ENCODE data around the gene SLC35F1. TPM values are rescaled to one million over a fixed set of nuclear protein-coding genes. Genes with fewer than 3 reads are reported as not detected.

Gene SLC35F1
- total RNA-seq, 1 donor from 2014 or later = 0.30 TPM

- intact Hi-C loops (cut with DNase I) = no loop called here
- no peak overlapping the region for H3K27ac ChIP-seq
These were observed 420.2 kb downstream of the SLC35F1 start for GRCh38 chr6:118327237-118327636.

GRCh38 chr6:118333772-118334171, 426.7 kb downstream of the SLC35F1 start:
- ATAC-seq (no peak), DNase-seq (no peak)
- no peak overlapping the region for H3K27ac ChIP-seq
- no peaks in the 10 kb centered on the region for H3K36me3 ChIP-seq
- no peaks in the 10 kb centered on the region for H3K9me3 ChIP-seq
- no peaks in the 10 kb centered on the region for H3K4me1 ChIP-seq
- no peaks in the 10 kb centered on the region for H3K27me3 ChIP-seq (ENCODE audit: low read depth)
- intact Hi-C loops (cut with DNase I) = no loop called here
- no peak overlapping the region for H3K4me3 ChIP-seq
- no peak for TF ChIP-seq CTCF (IDR thresholded peaks at IDR 0.05)

More at GRCh38 chr6:118327237-118327636, 420.2 kb downstream of the SLC35F1 start:
- Histone ChIP-seq H3K36me3 (no peaks in the 10 kb centered on the region), H3K4me1 (no peaks in the 10 kb centered on the region), H3K27me3 (ENCODE audit: low read depth) (no peaks in the 10 kb centered on the region), H3K4me3 (no peak overlapping the region), H3K9me3 (no peaks in the 10 kb centered on the region)
- TF ChIP-seq CTCF (IDR thresholded peaks at IDR 0.05) = no peak
- no peak for ATAC-seq
- no peak for DNase-seq

GRCh38 chr6:118334634-118335033, 427.6 kb downstream of the SLC35F1 start:
- DNase-seq (no peak), ATAC-seq (no peak)
- Histone ChIP-seq H3K27me3 (ENCODE audit: low read depth) (no peaks in the 10 kb centered on the region), H3K36me3 (no peaks in the 10 kb centered on the region), H3K27ac (no peak overlapping the region), H3K4me3 (no peak overlapping the region), H3K4me1 (no peaks in the 10 kb centered on the region), H3K9me3 (no peaks in the 10 kb centered on the region)
- no peak for TF ChIP-seq CTCF (IDR thresholded peaks at IDR 0.05)
- intact Hi-C loops (cut with DNase I) = no loop called here

- Histone ChIP-seq H3K27ac (no peak overlapping the region), H3K9me3 (no peaks in the 10 kb centered on the region), H3K4me3 (no peak overlapping the region), H3K4me1 (no peaks in the 10 kb centered on the region), H3K27me3 (ENCODE audit: low read depth) (no peaks in the 10 kb centered on the region), H3K36me3 (no peaks in the 10 kb centered on the region)
- ATAC-seq (no peak), DNase-seq (no peak)
- TF ChIP-seq CTCF (IDR thresholded peaks at IDR 0.05) = no peak
- intact Hi-C loops (cut with DNase I) = no loop called here
These were observed 428.3 kb downstream of the SLC35F1 start for GRCh38 chr6:118335325-118335816.

GRCh38 chr6:118344014-118344670, 437.1 kb downstream of the SLC35F1 start:
- Histone ChIP-seq H3K27ac (no peak overlapping the region), H3K4me3 (no peak overlapping the region), H3K4me1 (no peaks in the 10 kb centered on the region), H3K36me3 (no peaks in the 10 kb centered on the region), H3K27me3 (ENCODE audit: low read depth) (no peaks in the 10 kb centered on the region), H3K9me3 (no peaks in the 10 kb centered on the region)
- DNase-seq (no peak), ATAC-seq (no peak)
- intact Hi-C loops (cut with DNase I) = no loop called here
- no peak for TF ChIP-seq CTCF (IDR thresholded peaks at IDR 0.05)

Measured in lower lobe of right lung (tissue), 2 donors.